Renal cortex interstitium (tissue), 11 donors: ENCODE data around the gene TAGLN3. TPM values are rescaled to one million over a fixed set of nuclear protein-coding genes. Genes with fewer than 3 reads are reported as not detected.

Source experiments
- DNase-seq, 11 donors: peaks; one replicate each; pipeline ENCODE4 v3.0.0-alpha.2; 2013; ENCODE audit warnings: low read depth in 9 of 11, low spot score in 4 of 11; ENCODE audit errors: extremely low read depth in 1 of 11
- polyA plus RNA-seq, 3 donors: library from polyadenylated mRNA; unstranded; fragments of 120-200 nt; gene quantifications; one replicate each; pipeline ENCODE4 v1.2.1, GENCODE V29; 2013; ENCODE audit not compliant: insufficient read length in 3 of 3

Gene TAGLN3
- polyA plus RNA-seq, 3 donors: 1.5 to 3.0 (median 1.9) TPM

- no peak for DNase-seq
Measured at GRCh38 chr3:112002096-112002971, 3.6 kb downstream of the TAGLN3 start.

GRCh38 chr3:112003321-112004080, 4.8 kb downstream of the TAGLN3 start:
- DNase-seq: no peak

GRCh38 chr3:112004187-112004586, 5.5 kb downstream of the TAGLN3 start:
- DNase-seq: no peak

GRCh38 chr3:112004669-112005068, 5.9 kb downstream of the TAGLN3 start:
- DNase-seq: no peak

- DNase-seq: no peak
Measured at GRCh38 chr3:112005091-112005672, 6.5 kb downstream of the TAGLN3 start.

GRCh38 chr3:112007633-112008032, 8.9 kb downstream of the TAGLN3 start:
- no peak for DNase-seq

GRCh38 chr3:112009670-112010069, 10.9 kb downstream of the TAGLN3 start:
- DNase-seq: no peak

GRCh38 chr3:112010636-112011035, 11.9 kb downstream of the TAGLN3 start:
- no peak for DNase-seq

- no peak for DNase-seq
Measured at GRCh38 chr3:112011376-112011940, 12.7 kb downstream of the TAGLN3 start.

GRCh38 chr3:112012205-112012992, 13.7 kb downstream of the TAGLN3 start:
- no peak for DNase-seq

GRCh38 chr3:112013058-112013783, 14.5 kb downstream of the TAGLN3 start:
- DNase-seq: peak in 9 of 11 donors; percentile 47 to 75 (median 64)

GRCh38 chr3:112013784-112014143, 15.0 kb downstream of the TAGLN3 start:
- DNase-seq: no peak

- DNase-seq: no peak
Measured at GRCh38 chr3:112017091-112017490, 18.4 kb downstream of the TAGLN3 start.

- DNase-seq: no peak
Measured at GRCh38 chr3:112018712-112019111, 20.0 kb downstream of the TAGLN3 start.

GRCh38 chr3:112019716-112020115, 21.0 kb downstream of the TAGLN3 start:
- no peak for DNase-seq

GRCh38 chr3:112020674-112021085, 22.0 kb downstream of the TAGLN3 start:
- DNase-seq: no peak

GRCh38 chr3:112027142-112027541, 28.4 kb downstream of the TAGLN3 start:
- no peak for DNase-seq

- DNase-seq: no peak
Measured at GRCh38 chr3:112027826-112028225, 29.1 kb downstream of the TAGLN3 start.
